ENCODE measurements around the gene LMAN1.

The LMAN1 gene

DNA sequence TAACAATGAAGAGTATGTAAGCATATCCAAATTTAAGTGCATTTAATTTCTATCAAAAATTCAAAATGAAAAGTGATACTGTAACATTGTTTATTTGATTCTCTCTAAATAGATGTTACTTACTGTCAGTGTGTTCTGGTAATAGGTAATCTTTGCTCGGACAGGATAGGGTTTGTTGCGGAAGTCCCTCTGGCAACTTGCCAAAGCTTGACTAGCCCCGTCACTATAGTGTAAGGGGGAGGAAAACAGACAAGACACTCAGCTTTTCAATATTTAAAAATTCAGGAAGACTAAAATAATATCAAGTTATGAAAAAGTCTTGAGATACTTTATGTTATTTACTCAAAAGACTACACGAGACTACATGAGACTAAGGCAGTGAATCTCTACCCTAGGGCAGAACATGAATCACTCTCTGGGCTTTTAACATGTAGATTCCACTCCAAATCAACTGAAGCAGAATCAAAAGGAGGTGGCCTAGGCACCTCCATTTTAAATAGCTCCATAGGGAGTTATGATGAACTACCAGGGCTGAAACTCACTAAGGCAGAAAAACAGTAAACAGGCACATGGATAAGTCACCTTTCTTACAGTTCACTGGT is 5.9 kb downstream of the LMAN1 start:
- TF ChIP-seq CTCF (IDR thresholded peaks at IDR 0.05; ENCODE audit: insufficient read depth, low read length, missing control alignments), result no peak
- ChIA-PET CTCF (interaction anchor here (0.7 to 2.7 kb wide), 3 partner anchors 49 to 283 kb away, joined by 3 to 18 read pairs (median 6); no protein-coding TSS in a partner anchor), POLR2A (no interaction called here)
- no peak for DNase-seq (ENCODE audit: low read depth, low spot score)
- H3K4me3 ChIP-seq (ENCODE audit: low read depth, low read length), result no peak overlapping the region

DNA sequence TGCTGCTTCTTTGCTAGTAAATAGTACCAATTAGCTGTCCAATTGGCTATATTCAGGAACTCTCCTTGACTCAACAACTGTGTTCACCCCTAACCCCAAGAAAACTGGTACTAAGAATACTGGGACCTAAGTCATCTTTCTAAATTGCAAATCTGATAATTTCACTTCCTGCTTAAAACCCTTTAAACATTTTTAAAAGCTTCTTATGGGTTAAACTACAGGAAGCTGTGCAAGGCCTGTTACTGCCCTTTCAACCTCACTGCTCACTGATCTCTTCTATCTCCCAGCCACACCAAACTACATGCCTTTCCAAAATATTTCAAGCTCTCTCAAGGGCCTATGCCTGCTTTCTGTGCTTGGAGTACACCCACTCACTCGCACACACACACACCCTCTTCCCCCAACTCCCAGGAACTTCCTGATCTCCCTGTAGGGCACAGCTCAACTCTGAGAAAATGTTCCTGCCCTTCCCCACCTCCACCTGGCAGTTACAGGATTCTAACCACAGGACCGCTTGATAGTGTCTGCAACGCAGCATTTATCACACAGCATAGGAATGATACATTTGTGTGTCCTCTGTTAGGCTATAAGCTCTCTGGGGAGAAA is 6.7 kb downstream of the LMAN1 start:
- DNase-seq (ENCODE audit: low read depth, low spot score), result no peak
- TF ChIP-seq CTCF (IDR thresholded peaks at IDR 0.05; ENCODE audit: insufficient read depth, low read length, missing control alignments), result no peak
- POLR2A ChIA-PET, result interaction anchor here (0.6 kb wide), 1 partner anchor 102 kb away, joined by 3 read pairs; no protein-coding TSS in a partner anchor
- no peak overlapping the region for H3K4me3 ChIP-seq (ENCODE audit: low read depth, low read length)
- CTCF ChIA-PET, result interaction anchor here (0.9 to 2.7 kb wide), 3 partner anchors 14 to 471 kb away, joined by 3 to 18 read pairs (median 4); no protein-coding TSS in a partner anchor

- no peak for TF ChIP-seq CTCF (IDR thresholded peaks at IDR 0.05; ENCODE audit: insufficient read depth, low read length, missing control alignments)
- no peak for DNase-seq (ENCODE audit: low read depth, low spot score)
- ChIA-PET CTCF (no interaction called here), POLR2A (no interaction called here)
- no peak overlapping the region for H3K4me3 ChIP-seq (ENCODE audit: low read depth, low read length)
Measured at GRCh38 chr18:59345556-59345955, 13.5 kb downstream of the LMAN1 start.

DNA sequence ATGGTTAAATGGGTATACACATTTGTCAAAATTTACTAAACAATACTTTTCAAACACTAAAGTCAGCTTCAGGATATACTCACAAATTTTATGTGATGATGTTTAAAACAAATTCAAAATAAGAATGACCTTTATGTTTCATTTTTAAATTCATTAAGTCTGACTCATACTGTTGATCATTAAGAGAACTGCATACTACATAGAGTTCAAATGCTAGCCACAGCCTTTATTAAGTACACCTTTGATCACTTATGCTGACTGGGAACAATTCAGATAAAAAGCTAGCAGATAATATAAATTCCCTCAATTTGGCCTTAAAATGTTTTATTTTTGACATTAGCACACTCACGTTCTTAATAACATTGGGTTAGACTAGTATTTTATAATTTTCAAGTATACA is 14.1 kb downstream of the LMAN1 start:
- no peak for DNase-seq (ENCODE audit: low read depth, low spot score)
- no peak for TF ChIP-seq CTCF (IDR thresholded peaks at IDR 0.05; ENCODE audit: insufficient read depth, low read length, missing control alignments)
- H3K4me3 ChIP-seq (ENCODE audit: low read depth, low read length), result no peak overlapping the region
- ChIA-PET CTCF (no interaction called here), POLR2A (no interaction called here)

DNA sequence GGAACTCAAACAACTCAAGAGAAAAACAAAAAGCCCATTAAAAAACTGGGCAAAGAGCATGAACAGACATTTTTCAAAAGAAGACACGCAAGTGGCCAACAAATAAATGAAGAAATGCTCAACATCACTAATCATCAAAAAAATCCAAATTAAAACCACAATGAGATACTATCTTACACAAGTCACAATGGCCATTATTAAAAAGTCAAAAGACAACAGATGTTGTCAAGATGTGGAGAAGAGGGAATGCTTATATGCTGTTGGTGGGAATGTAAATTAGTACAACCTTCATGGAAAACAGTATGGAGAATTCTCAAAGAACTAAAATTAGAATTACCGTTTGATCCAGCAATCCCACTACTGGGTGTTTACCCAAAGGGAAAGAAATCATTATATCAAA is 15.1 kb downstream of the LMAN1 start:
- TF ChIP-seq CTCF (IDR thresholded peaks at IDR 0.05; ENCODE audit: insufficient read depth, low read length, missing control alignments), result no peak
- H3K4me3 ChIP-seq (ENCODE audit: low read depth, low read length), result no peak overlapping the region
- ChIA-PET CTCF (no interaction called here), POLR2A (no interaction called here)
- DNase-seq (ENCODE audit: low read depth, low spot score), result no peak

DNA sequence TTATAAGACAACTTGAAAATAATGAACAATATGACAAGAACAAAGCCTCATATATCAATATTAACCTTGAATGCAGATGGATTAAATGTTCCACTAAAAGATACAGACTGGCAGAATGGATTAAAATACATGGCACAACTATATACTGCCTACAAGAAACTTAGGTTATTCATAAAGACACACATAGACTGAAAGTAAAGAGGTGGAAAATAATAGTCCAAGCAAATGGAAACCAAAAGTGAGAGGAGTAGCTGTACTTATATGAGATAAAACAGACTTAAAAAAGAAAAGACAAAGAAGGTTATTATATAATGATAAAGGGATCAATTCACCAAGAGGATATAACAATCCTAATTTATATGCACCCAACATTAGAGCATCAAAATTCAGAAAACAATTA is 18.2 kb downstream of the LMAN1 start:
- no peak overlapping the region for H3K4me3 ChIP-seq (ENCODE audit: low read depth, low read length)
- ChIA-PET CTCF (interaction anchor here (1.3 to 1.4 kb wide), 2 partner anchors 15 to 483 kb away, joined by 3 read pairs; no protein-coding TSS in a partner anchor), POLR2A (no interaction called here)
- no peak for DNase-seq (ENCODE audit: low read depth, low spot score)
- TF ChIP-seq CTCF (IDR thresholded peaks at IDR 0.05; ENCODE audit: insufficient read depth, low read length, missing control alignments), result no peak

Measured in AG04449 (cell line).